Activated CD4-positive, CD25-positive, alpha-beta regulatory T cell treated with anti-CD3 and anti-CD28 coated beads, Interleukin-2, amount 50 U/mL, for 72 hours (primary cell): ENCODE results near the gene TTC3.

Experiments
- DNase-seq: peaks from one replicate; pipeline ENCODE4 v3.0.0; 2021

The TTC3 gene

GRCh38 chr21:37159053-37159776 is 86.2 kb downstream of the TTC3 start:
- DNase-seq, result no peak

- DNase-seq, result no peak
These were observed 86.9 kb downstream of the TTC3 start for GRCh38 chr21:37159949-37160348.

GRCh38 chr21:37164742-37165141 is 91.7 kb downstream of the TTC3 start:
- no peak for DNase-seq

- no peak for DNase-seq
These were observed 92.5 kb downstream of the TTC3 start for GRCh38 chr21:37165586-37165985.

- DNase-seq, result no peak
These were observed 93.7 kb downstream of the TTC3 start for GRCh38 chr21:37166733-37167132.

- DNase-seq, result no peak
These were observed 95.6 kb downstream of the TTC3 start for GRCh38 chr21:37168666-37169065.

GRCh38 chr21:37172646-37173045 is 99.6 kb downstream of the TTC3 start:
- DNase-seq, result no peak

GRCh38 chr21:37176716-37177115 is 103.7 kb downstream of the TTC3 start:
- no peak for DNase-seq

GRCh38 chr21:37181059-37181458 is 108.0 kb downstream of the TTC3 start:
- no peak for DNase-seq

GRCh38 chr21:37182222-37182621 is 109.2 kb downstream of the TTC3 start:
- no peak for DNase-seq

- no peak for DNase-seq
These were observed 110.7 kb downstream of the TTC3 start for GRCh38 chr21:37183749-37184148.

- DNase-seq, result no peak
These were observed 111.9 kb downstream of the TTC3 start for GRCh38 chr21:37184784-37185593.

- no peak for DNase-seq
These were observed 113.9 kb downstream of the TTC3 start for GRCh38 chr21:37186983-37187382.

- DNase-seq, result no peak
These were observed 115.8 kb downstream of the TTC3 start for GRCh38 chr21:37188825-37189224.

GRCh38 chr21:37192019-37192418 is 119.0 kb downstream of the TTC3 start:
- DNase-seq, result no peak

GRCh38 chr21:37193006-37193405 is 120.0 kb downstream of the TTC3 start:
- DNase-seq, result no peak

GRCh38 chr21:37193676-37194075 is 120.6 kb downstream of the TTC3 start:
- no peak for DNase-seq

GRCh38 chr21:37195059-37195458 is 122.0 kb downstream of the TTC3 start:
- no peak for DNase-seq

GRCh38 chr21:37195610-37196009 is 122.6 kb downstream of the TTC3 start:
- no peak for DNase-seq

GRCh38 chr21:37196847-37197246 is 123.8 kb downstream of the TTC3 start:
- DNase-seq, result no peak

GRCh38 chr21:37197746-37198145 is 124.7 kb downstream of the TTC3 start:
- DNase-seq, result no peak

GRCh38 chr21:37199057-37199924 is 126.2 kb downstream of the TTC3 start:
- no peak for DNase-seq
